H1 (cell line): ENCODE results near the gene RAB40A. TPM values are rescaled to one million over a fixed set of nuclear protein-coding genes. Genes with fewer than 3 reads are reported as not detected.

ENCODE experiments used
- HDAC6 ChIP-seq: IDR thresholded peaks from one replicate; pipeline ENCODE4 v1.7.1; 2012; ENCODE audit warnings: low read depth, mild to moderate bottlenecking, inconsistent platforms, low read length, moderate library complexity
- MAX ChIP-seq: IDR thresholded peaks from 2 replicates; pipeline ENCODE4 v1.6.1; 2012; ENCODE audit warnings: inconsistent platforms
- RXRA ChIP-seq: IDR thresholded peaks from 2 replicates; pipeline ENCODE4 v1.6.1; 2011; ENCODE audit warnings: low read depth, mild to moderate bottlenecking, low read length, moderate library complexity; ENCODE audit not compliant: insufficient read depth
- polyA plus RNA-seq, 7 experiments: library from polyadenylated mRNA; depleted of rRNA in 3 of 7; stranded (reverse) in 5 of 7; unstranded in 2 of 7; fragments of >200 nt in 5 of 7; fragments of 200-250 nt in 2 of 7; gene quantifications; 1 replicate in 5 of 7; 2 replicates in 1 of 7; 4 replicates in 1 of 7; pipeline versions ENCODE4 v1.2.1 to v1.2.3, GENCODE V29; 2011 to 2013; ENCODE audit warnings: missing spikeins in 2 of 7, mixed read lengths in 2 of 7
- total RNA-seq: library from RNA; stranded (reverse); fragmentation: NEBNext Ultra II Directional; extraction: Animal tissue kit (Norgen Biotek cat#: 25700); gene quantifications from 2 replicates; pipeline ENCODE4 v1.2.1, GENCODE V29; 2021
- TF ChIP-seq, protein P1 (sequence below), 3 experiments: IDR thresholded peaks; 1 replicate in 2 of 3; 2 replicates in 1 of 3; pipeline versions ENCODE4 v1.5.1 to v1.6.1; 2011; ENCODE audit warnings: low read length in 3 of 3, mild to moderate bottlenecking in 3 of 3, inconsistent platforms in 2 of 3, low read depth in 1 of 3, moderate library complexity in 1 of 3; ENCODE audit not compliant: insufficient read depth in 1 of 3; ENCODE audit errors: control extremely low read depth in 1 of 3

RAB40A gene
- total and polyA plus RNA-seq, 2 of the 8 experiments (the other 6 are each of a cell fraction or from before 2014, with no cell fraction given): 0.09 to 0.21 TPM

DNA sequence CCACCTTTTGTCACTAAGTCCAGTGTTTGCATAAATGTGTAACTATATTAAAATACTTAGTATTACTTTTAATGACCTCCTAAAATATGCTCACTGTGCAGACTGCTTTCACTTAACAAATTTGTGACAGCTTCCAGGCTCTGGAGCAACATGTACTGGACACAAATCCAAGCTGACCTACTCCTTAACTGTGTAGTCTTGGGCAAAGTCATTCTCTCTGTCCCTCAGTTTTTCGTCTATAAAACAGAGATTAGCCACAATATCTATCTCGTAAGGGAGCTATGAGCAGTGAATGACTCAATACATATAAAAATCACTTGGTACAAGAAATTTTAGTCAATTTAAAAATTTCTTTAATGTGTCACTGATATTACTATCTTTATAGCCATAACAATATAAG lies 20.4 kb upstream of the RAB40A start (continued):
- no peak for TF ChIP-seq MAX
- TF ChIP-seq HDAC6: no peak
- TF ChIP-seq, protein P1, sequence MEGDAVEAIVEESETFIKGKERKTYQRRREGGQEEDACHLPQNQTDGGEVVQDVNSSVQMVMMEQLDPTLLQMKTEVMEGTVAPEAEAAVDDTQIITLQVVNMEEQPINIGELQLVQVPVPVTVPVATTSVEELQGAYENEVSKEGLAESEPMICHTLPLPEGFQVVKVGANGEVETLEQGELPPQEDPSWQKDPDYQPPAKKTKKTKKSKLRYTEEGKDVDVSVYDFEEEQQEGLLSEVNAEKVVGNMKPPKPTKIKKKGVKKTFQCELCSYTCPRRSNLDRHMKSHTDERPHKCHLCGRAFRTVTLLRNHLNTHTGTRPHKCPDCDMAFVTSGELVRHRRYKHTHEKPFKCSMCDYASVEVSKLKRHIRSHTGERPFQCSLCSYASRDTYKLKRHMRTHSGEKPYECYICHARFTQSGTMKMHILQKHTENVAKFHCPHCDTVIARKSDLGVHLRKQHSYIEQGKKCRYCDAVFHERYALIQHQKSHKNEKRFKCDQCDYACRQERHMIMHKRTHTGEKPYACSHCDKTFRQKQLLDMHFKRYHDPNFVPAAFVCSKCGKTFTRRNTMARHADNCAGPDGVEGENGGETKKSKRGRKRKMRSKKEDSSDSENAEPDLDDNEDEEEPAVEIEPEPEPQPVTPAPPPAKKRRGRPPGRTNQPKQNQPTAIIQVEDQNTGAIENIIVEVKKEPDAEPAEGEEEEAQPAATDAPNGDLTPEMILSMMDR (IDR thresholded peaks at IDR 0.05; ENCODE audit: control extremely low read depth in 1 of 3, insufficient read depth in 1 of 3, low read depth in 1 of 3, low read length in 3 of 3): no peak
- no peak for TF ChIP-seq RXRA
